CD4-positive, alpha-beta T cell treated with Interleukin-2 at 100 ng/mL for 4 hours (primary cell): ENCODE results near the gene RIF1.

ENCODE experiments used
- DNase-seq: peaks from one replicate; pipeline ENCODE4 v3.0.0-alpha.2; 2020; ENCODE audit warnings: low spot score

Gene RIF1, protein sequence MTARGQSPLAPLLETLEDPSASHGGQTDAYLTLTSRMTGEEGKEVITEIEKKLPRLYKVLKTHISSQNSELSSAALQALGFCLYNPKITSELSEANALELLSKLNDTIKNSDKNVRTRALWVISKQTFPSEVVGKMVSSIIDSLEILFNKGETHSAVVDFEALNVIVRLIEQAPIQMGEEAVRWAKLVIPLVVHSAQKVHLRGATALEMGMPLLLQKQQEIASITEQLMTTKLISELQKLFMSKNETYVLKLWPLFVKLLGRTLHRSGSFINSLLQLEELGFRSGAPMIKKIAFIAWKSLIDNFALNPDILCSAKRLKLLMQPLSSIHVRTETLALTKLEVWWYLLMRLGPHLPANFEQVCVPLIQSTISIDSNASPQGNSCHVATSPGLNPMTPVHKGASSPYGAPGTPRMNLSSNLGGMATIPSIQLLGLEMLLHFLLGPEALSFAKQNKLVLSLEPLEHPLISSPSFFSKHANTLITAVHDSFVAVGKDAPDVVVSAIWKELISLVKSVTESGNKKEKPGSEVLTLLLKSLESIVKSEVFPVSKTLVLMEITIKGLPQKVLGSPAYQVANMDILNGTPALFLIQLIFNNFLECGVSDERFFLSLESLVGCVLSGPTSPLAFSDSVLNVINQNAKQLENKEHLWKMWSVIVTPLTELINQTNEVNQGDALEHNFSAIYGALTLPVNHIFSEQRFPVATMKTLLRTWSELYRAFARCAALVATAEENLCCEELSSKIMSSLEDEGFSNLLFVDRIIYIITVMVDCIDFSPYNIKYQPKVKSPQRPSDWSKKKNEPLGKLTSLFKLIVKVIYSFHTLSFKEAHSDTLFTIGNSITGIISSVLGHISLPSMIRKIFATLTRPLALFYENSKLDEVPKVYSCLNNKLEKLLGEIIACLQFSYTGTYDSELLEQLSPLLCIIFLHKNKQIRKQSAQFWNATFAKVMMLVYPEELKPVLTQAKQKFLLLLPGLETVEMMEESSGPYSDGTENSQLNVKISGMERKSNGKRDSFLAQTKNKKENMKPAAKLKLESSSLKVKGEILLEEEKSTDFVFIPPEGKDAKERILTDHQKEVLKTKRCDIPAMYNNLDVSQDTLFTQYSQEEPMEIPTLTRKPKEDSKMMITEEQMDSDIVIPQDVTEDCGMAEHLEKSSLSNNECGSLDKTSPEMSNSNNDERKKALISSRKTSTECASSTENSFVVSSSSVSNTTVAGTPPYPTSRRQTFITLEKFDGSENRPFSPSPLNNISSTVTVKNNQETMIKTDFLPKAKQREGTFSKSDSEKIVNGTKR (N-terminal part only)

DNA sequence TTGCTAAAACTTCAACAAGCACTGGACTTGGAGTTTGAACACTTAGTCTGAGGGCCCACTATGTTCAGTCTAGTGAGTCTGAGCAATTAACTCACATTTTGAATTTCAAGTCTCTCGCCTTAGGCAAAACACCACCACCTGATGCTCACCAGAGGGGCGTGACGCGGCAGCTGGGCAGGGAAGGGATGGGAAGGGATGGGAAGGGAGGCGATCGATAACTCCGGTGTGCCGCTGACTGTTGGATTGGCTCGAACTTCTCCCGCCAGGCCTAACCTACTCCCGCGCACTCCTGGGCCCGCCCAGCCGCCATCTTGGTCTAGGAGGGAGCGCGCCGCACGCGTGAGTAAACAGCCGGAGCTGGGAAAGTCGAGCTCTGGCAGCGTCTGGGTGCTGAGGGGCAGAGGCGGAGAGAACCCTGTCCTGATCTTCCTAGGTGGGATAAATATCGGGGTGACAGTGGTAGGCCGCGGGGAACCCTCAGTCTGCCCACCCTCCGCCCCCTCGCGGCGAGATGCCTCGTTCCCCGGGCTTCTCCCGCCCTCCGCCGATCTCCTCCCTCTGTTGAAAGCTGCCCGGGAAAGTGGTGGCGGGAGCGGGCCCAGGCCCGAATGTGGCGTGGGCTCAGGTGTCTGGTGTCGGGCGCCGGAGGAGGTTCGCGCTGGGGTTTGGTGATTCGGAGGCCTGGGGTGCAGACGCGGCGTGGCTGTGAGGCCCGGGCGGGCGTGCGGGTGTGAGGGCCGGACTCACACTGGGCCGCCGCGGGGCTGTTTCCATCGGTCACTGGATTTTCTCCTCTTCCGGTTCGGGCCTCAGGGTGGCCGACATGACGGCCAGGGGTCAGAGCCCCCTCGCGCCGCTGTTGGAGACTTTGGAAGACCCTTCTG lies at the start of gene RIF1:
Gene RIF1, plus strand, starts transcription at position 302 of the 884 bp plus-strand sequence. Its CDS starts 522 bp downstream, at position 824.
- peak; percentile 72 for DNase-seq

DNA sequence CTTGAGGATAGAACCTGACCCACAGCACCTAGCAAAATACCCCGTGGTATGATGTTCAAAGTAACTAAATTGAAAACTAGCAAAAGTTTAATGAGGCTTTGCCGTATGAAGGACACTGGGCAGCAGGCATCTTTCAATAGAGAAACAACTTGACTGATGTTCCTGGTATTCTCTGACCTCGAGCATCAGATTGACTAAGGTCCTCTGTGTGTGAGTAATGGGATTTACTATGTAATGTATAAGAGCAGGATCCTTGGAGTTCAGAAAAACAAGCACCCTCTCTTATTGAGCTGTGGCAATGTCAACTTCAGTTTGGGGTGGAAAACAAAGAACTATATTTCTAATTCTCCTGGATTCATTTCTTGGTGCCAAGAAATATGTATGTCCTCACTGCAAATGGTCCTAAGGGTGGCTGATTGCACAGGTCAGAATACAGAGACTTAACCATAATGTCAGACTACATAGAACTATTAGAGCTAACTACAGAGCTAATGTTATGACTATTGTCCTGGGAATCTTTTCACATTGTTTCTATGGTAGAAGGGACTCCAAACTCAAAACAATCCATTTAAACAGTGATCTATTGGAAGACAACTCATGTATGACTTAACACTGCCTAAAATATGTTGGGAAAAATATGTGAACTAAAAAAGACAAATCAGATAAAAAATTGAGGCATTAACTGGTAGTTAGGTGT lies 47.9 kb upstream of the RIF1 start:
- DNase-seq = no peak

DNA sequence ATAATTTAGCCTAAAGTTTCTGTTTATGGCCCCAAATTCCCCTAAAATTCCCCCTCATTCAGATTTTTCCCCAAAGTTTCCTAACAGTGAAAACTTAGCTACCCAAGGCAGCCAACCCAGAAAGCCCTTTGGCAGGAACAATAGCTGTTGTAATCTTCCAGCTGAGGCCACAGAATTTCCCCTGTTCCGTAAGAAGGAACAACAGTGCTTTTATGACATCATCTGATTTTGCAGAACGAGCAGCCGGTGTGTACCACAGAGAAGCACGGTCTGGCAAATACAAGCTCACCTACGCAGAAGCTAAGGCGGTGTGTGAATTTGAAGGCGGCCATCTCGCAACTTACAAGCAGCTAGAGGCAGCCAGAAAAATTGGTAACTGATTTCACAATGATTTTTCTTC lies 46.0 kb upstream of the RIF1 start:
- DNase-seq = peak; percentile 5

DNA sequence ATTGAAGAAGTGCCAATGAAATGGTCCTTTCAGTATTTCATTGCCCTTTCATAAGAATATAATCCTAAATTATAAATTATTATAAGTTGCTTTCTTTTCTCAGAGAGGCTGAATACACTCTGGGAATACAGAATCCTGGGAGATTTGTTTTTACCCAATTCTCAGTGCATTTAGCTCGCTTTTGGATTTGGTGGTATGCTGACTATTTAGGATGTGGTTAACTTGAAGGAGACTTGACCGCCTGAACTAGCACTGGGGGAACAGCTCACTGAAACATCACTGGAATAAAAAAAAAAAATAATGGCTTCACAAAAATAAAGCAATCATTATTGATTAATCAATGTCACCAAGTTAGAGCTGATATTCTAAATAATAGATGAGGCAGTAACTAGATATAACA lies 42.1 kb upstream of the RIF1 start:
- DNase-seq = no peak

DNA sequence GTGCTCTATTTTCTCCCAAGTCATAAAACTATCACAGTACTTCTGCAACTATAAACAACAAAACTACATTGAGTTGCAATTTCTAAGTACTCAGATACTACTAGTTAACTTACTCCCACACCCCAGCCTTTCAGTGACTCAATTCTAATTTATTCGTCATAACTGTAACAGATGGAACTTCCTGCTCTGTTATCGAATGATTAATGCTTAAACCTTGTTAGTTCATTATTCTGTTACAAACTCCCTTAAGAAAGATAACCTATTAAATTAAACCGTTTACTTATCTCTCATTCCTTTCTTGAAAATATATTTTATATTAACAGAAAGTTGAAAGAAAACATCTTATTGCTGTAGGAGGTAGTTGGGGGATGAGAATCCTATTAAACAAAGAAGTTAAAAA lies 35.3 kb upstream of the RIF1 start:
- DNase-seq = no peak

DNA sequence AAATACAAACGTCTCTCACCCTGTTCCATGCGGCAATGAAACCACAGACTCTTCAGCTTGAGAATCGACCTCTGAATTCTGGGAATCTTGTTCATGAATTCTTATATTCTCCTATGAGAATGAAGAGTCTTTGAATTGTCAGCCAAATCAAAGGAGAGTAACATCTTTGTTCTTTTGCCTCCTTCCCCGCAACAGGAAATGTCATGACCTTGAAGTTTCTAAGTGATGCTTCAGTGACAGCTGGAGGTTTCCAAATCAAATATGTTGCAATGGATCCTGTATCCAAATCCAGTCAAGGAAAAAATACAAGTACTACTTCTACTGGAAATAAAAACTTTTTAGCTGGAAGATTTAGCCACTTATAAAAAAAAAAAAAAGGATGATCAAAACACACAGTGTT lies 30.5 kb upstream of the RIF1 start:
- DNase-seq = no peak

DNA sequence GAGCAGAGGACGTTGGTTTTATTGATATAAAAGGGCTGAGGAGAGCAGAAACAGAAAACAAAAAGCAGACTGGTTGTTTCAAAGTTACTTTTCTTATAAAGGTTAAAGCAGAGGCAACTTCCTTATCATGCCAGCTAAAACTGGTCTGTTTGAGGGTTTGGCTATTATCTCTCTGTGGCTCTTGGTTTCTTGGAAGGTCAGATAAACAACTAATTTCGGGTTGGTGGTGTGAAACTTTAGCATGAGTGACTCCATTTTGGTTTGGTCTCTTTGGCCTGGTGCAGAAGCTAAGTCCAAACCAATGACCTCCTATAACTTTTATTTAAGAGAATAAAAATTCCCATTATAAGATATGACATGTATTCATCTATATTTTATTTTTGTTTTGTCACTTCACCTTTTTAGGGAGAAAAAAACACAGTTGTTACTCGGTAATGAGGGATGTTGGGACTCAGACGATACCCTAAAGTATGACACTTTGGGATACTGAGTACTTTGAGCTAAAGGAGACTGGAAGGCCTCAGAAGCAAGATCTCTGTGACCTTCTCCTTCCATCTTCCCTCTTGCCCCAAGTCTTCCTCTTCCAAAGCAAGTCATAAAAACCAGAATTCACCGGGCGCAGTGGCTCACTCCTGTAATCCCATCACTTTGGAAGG lies 29.0 kb upstream of the RIF1 start:
- DNase-seq = no peak

DNA sequence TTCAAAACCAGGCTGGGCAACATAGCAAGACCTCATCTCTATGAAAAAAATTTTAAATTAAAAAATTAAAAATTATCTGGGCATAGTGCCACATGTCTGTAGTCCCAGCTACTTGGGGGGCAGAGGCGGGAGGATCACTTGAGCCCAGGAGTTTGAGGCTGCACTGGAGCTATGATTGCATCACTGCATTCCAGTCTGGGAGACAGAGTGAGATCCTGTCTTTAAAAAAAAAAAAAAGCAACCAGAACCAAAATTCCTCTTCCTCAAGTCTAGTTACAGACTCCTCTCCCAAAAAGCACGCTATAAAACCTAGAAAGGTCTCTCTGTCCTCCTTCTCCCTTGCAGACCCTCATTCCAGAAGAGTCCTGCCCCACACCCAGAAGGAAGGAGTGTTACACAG lies 28.4 kb upstream of the RIF1 start:
- no peak for DNase-seq

DNA sequence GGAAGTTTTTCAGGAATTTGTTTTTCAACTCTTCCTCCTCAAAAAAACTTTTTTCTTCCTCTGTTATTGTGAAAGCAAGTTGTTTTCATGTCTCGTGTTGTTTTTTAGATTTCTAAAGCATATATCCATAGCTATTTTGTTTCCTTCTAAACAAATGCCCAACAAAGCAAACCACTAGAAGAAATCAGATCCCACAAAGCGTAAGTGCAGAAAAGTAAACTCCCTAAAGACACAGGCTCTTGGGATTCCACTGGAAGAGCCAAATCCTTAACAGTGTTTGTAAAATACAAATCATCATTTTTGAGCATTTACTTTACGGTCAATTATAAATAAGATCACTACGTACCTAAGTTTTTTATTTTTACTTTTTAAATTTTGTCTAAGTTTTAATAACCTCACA lies 21.7 kb upstream of the RIF1 start:
- DNase-seq = no peak

DNA sequence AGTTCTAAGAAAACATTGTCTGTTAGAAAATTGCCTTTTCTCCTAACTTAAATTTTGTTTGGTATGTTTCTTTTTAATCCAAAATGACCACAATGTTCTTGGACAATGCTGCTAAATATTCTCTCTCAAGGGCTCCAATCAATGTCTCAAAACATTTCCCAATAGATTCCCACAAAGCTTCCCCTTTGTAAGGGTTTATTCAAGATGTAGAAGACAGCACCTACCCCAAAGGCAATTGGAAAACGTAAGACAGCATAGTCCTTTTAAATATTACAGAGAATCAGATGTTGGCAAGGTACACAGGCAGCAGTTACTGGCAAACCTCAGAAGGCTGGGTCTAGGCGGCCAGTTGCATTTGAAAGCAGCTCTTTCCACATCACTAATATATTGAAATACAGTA lies 18.3 kb upstream of the RIF1 start:
- DNase-seq = no peak

DNA sequence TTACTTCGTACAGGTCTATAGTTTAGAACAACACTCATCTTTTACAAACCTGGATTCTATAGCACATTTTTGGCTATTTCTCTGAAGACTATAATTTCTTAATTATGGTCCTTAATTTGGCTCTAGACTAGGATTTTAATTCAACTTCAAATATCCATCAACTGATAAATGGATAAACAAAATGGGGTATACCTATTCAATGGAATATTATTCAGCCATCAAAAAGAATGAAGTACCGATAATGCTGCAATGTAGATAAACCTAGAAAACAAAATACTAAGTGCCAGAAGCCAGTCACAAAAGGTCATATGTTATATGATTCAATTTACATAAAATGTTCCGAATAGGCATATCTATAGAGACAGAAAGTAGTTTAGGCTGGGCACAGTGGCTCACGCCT lies 15.2 kb upstream of the RIF1 start:
- no peak for DNase-seq

DNA sequence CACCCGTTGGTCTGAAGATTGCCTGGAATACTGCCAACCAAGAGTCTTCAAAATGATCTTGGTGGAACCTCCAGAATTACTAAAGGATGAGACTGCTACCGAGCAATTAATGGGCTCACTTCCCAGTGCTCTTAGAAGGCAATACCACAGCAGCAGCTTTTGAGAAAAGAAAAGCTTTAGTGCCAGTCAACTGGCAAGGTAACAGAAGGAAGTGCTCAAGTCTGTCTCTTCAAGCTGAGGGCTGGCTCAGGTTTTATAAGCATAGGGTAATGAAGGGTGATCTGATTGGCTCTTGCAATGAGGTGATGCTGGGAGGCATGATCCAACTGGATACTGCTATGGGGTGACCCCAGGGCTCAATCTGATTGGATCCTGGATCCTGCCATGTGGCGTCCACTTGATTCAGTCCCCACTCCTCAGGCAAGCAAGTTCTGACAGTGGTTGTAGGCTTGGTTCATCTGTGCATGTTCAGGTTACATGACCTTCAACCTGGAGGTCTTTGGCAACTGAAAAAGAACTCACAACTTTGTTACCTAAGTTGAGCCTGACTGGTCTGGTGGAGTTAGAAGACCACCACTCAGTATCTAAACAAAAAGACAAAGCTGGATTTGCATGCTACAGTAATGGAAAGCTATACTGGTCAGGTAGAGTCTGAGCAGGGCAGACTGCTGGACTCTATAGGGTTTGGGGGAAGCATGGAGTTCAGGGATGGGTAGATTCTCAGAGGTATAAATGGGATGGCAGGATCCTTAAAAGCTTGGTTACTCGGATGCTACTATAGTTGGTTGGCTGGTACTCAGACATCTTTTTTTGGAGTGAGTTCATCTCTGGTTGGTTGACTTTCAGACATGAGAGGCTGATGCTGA lies 14.0 kb upstream of the RIF1 start:
- DNase-seq = no peak

DNA sequence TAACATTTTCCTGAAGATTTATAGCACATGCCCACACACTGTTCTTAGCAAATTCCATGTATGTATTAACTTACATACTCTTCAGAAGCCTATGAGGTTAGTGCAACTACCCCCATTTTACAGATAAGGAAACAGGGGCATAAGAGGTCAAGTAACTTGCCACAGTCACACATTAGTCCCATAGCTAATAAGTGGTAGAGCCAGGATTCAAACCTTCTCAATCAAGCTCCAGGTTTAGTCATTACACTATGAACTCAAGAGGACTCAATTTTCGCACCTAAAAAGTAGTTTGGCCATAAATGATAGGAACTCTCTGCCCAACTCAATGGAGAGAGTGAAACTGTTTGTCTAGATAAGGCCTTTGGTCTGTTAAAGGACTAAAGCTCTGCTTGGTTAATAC lies 9.7 kb upstream of the RIF1 start:
- no peak for DNase-seq

DNA sequence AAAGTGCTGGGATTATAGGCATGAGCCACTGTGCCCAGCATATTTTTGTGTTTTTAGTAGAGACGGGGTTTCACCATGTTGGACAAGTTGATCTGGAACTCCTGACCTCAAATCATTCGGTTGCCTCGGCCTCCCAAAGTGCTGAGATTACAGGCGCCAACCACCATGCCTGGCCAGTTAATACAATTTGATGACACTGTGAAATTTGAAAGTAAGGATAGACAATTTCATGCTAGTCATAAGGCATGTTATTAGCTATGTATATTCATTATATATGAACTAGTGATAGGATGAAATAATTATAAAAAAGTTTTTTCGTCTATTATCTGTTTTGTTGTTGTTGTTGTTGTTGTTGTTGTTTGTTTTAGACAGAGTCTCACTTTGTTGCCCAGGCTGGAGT lies 8.6 kb upstream of the RIF1 start:
- DNase-seq = no peak

DNA sequence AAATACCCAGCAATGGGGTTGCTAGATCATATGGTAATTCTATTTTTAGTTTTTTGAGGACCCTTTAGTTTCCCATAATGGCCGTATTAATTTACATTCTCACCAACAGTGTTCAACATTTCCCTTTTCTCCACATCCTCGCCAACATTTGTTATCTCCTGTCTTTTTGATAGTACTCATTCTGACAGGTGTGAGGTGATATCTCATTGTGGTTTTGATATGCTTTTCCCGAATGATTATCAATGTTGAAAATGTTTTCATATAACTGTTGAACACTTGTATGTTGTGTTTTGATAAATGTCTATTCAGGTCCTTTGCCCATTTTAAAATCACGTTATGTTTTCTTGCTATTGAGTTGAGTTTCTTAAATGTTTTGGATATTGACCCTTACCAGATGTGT lies 5.8 kb upstream of the RIF1 start:
- DNase-seq = no peak

DNA sequence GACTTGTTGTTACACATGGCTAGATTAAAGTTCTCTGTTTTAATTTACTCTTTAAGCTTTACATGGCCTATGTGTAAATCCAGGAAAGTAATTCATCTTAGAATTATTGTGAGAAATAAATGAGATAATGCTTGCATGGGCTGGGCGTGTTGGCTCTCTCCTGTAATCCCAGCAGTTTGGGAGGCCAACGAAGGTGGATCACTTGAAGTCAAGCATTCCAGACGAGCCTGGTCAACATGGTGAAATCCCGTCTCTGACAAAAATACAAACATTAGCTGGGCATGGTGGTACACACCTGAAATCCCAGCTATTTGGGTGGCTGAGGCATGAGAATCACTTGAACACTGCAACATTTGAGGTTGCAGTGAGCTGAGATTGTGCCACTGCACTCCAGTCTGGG lies 4.3 kb upstream of the RIF1 start:
- DNase-seq = no peak

DNA sequence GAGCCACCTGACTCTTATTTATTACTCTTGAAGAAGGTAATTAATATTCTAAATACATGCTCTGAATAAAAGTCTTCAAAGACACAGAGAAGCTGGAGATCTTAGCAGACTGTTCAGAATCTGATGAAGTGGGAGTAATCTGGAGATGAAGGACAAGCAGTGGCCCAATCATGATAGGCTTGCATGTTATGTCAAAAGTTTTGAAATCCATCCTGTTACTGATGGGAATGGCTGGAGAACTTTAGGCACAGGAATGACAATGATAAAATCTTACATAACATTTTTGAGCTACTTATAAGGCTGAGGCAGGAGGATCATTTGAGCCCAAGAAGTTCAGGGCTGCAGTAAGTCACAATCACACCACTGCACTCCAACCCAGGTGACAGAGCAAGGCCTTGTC lies 2.4 kb upstream of the RIF1 start:
- DNase-seq = no peak

DNA sequence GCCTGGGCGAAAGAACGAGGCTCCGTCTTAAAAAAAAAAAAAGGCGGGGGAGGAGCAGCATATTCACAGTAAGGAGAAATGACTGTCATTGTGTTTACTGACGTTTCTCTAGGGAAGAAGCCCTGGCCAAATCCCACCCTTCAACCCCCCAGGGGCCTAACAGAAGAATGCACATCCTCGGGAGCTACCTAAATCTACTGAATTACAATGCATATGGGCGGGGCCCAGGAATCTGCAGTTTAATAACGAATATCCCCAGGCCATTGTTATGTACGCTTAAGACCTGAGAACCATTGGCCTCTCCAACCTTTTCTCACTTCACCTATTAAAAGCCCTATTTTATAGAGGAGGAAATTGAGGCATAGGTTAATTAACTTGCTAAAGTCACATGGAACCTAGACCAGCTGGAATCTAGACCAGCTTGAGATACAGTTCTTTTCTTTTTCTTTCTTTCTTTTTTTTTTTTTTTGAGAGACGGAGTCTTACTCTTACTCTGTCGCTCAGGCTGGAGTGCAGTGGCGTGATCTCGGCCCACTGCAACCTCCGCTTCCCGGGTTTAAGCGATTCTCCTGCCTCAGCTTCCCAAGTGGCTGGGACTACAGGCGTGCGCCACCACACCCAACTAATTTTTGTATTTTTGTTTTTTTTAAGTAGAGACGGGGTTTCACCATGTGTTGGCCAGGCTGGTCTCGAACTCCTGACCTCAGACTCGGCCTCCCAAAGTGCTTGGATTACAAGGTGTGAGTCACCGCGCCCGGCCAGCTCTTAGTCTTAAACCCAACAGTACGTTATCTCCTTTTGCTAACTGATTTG lies 708 bp upstream of the RIF1 start:
- DNase-seq = no peak

DNA sequence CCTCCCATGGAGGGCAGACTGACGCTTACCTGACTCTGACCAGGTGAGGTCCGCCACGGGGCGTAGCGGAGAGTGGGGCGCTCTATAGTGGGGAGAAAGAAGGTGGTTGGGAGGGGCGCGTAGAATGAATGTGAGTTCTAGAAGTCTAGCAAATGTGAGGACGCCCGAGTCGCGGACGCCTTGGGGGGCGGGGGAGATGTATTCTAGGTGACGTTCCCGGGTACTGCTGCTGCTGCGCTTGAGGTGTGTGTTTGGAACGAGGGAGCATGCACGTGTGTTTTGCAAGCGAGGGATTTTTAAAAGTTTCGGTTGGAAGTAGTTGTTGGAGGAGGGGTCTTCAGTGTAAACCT lies 758 bp downstream of the RIF1 start:
- DNase-seq = peak; percentile 43
